WTC11 (cell line): ENCODE measurements around the gene SPP1. TPM values are rescaled to one million over a fixed set of nuclear protein-coding genes. Genes with fewer than 3 reads are reported as not detected.
A peak's percentile ranks its signal among the peaks of the same experiment; 100 is the strongest.

Source experiments
- ATAC-seq: fragments of 200-7000 bp; cut with Tn5 transposase; 2 replicates; pipeline ENCODE4 v1.10.0; 2021; ENCODE audit warnings: mild to moderate bottlenecking, moderate library complexity
- CTCF ChIA-PET: fragments of 300-600 bp; sonication (Branson Sonifier 250); formaldehyde crosslinking; loops from one replicate; lab custom pipeline; 2021; ENCODE audit warnings: antibody characterized with exemption; lab: Charles Lee
- POLR2A ChIA-PET: fragments of 350-600 bp; sonication (Branson Sonifier 250); formaldehyde crosslinking; loops from one replicate; lab custom pipeline; 2021; ENCODE audit warnings: antibody characterized with exemption; lab: Charles Lee
- DNase-seq: peaks from one replicate; pipeline ENCODE4 v3.0.0; 2021; ENCODE audit warnings: low spot score
- H3K27ac Mint-ChIP-seq: 2 replicates; pipeline ENCODE4 v1.8.0; 2021; ENCODE audit warnings: mixed read lengths
- H3K27me3 Mint-ChIP-seq: 2 replicates; pipeline ENCODE4 v1.8.0; 2021; ENCODE audit warnings: low read depth, mild to moderate bottlenecking, moderate library complexity, mixed read lengths
- H3K36me3 Mint-ChIP-seq: 2 replicates; pipeline ENCODE4 v1.8.0; 2021; ENCODE audit warnings: mixed read lengths
- H3K4me1 Mint-ChIP-seq: 2 replicates; pipeline ENCODE4 v1.8.0; 2022; ENCODE audit warnings: mixed read lengths
- H3K4me3 Mint-ChIP-seq: 2 replicates; pipeline ENCODE4 v1.8.0; 2021; ENCODE audit warnings: mild to moderate bottlenecking, moderate library complexity, mixed read lengths
- H3K9me3 Mint-ChIP-seq: 2 replicates; pipeline ENCODE4 v1.8.0; 2021; ENCODE audit warnings: mixed read lengths
- AR ChIP-seq: fragments of 250-450 bp; sonication (Bioruptor Pico); IDR thresholded peaks from 2 replicates; pipeline ENCODE4 v1.9.0; 2021; ENCODE audit warnings: mild to moderate bottlenecking
- ATF3 ChIP-seq: sonication (generic); formaldehyde crosslinking; conservative IDR thresholded peaks from 2 replicates; pipeline ENCODE4 v1.8.1; 2022; ENCODE audit warnings: mild to moderate bottlenecking, missing genetic modification reagents
- CBFB ChIP-seq: sonication (generic); formaldehyde crosslinking; IDR thresholded peaks from 2 replicates; pipeline ENCODE4 v1.8.1; 2022; ENCODE audit warnings: mild to moderate bottlenecking, low read depth, missing genetic modification reagents
- ETV6 ChIP-seq: sonication (generic); formaldehyde crosslinking; IDR thresholded peaks from 2 replicates; pipeline ENCODE4 v1.8.1; 2022; ENCODE audit warnings: mild to moderate bottlenecking, missing genetic modification reagents
- GTF2I ChIP-seq: fragments of 250-450 bp; sonication (Bioruptor Pico); conservative IDR thresholded peaks from 2 replicates; pipeline ENCODE4 v1.4.0; 2021; ENCODE audit warnings: mild to moderate bottlenecking
- IRF2 ChIP-seq: sonication (generic); formaldehyde crosslinking; IDR thresholded peaks from 2 replicates; pipeline ENCODE4 v1.8.0; 2022; ENCODE audit warnings: low read depth, missing genetic modification reagents, borderline replicate concordance
- SMAD4 ChIP-seq: sonication (generic); formaldehyde crosslinking; IDR thresholded peaks from 2 replicates; pipeline ENCODE4 v1.8.0; 2022; ENCODE audit warnings: mild to moderate bottlenecking, missing genetic modification reagents
- TP53 ChIP-seq: sonication (generic); formaldehyde crosslinking; IDR thresholded peaks from 2 replicates; pipeline ENCODE4 v1.8.1; 2023; ENCODE audit warnings: mild to moderate bottlenecking, missing genetic modification reagents
- ZMAT4 ChIP-seq: fragments of 250-450 bp; sonication (Bioruptor Pico); IDR thresholded peaks from 2 replicates; pipeline ENCODE4 v1.9.0; 2021; ENCODE audit warnings: mild to moderate bottlenecking
- ZNF416 ChIP-seq: fragments of 250-450 bp; sonication (Bioruptor Pico); IDR thresholded peaks from 2 replicates; pipeline ENCODE4 v1.9.0; 2021; ENCODE audit warnings: mild to moderate bottlenecking, inconsistent platforms
- ZNF425 ChIP-seq: fragments of 250-450 bp; sonication (Bioruptor Pico); conservative IDR thresholded peaks from 2 replicates; pipeline ENCODE4 v1.9.0; 2021; ENCODE audit warnings: mild to moderate bottlenecking
- ZNF532 ChIP-seq: fragments of 250-450 bp; sonication (Bioruptor Pico); IDR thresholded peaks from 2 replicates; pipeline ENCODE4 v1.9.0; 2021; ENCODE audit warnings: mild to moderate bottlenecking, borderline replicate concordance
- total RNA-seq: library from RNA; stranded (reverse); gene quantifications from 3 replicates; pipeline ENCODE4 v1.2.3, GENCODE V29; 2021

SPP1 gene
- total RNA-seq, 1 experiment from 2014 or later, result 56.6 TPM

GRCh38 chr4:87926554-87927098, 48.9 kb upstream of the SPP1 start:
- ATAC-seq, result peak; percentile 16; the same call in 1 of the 2 replicates
- Mint-ChIP-seq H3K4me1 (peaks cover 6% of the 10 kb centered on the region), H3K36me3 (peaks cover 47% of the 10 kb centered on the region), H3K27ac (no peak overlapping the region), H3K27me3 (peaks cover 17% of the 10 kb centered on the region), H3K9me3 (peaks cover 5% of the 10 kb centered on the region), H3K4me3 (no peak overlapping the region)
- POLR2A ChIA-PET, result interaction anchor here (1.6 kb wide), 1 partner anchor 11 kb away, joined by 9 read pairs; no protein-coding TSS in a partner anchor
- CTCF ChIA-PET, result no interaction called here
- no peak for DNase-seq
- TF ChIP-seq SMAD4 (no peak), ZNF532 (CRISPR knock-in tag) (peak; percentile 74; the same call in 1 of the 2 replicates), GTF2I (no peak), CBFB (CRISPR knock-in tag) (no peak)

GRCh38 chr4:87930629-87931028, 44.9 kb upstream of the SPP1 start:
- peaks cover 24% of the 10 kb centered on the region for H3K4me1 Mint-ChIP-seq
- no peak for DNase-seq

GRCh38 chr4:87931932-87932331, 43.6 kb upstream of the SPP1 start:
- Mint-ChIP-seq H3K27me3 (peaks cover 3% of the 10 kb centered on the region), H3K9me3 (peaks cover 5% of the 10 kb centered on the region), H3K4me3 (no peak overlapping the region), H3K36me3 (peaks cover 35% of the 10 kb centered on the region), H3K27ac (no peak overlapping the region), H3K4me1 (peaks cover 29% of the 10 kb centered on the region)
- TF ChIP-seq ETV6 (CRISPR knock-in tag), result no peak
- TF ChIP-seq ZNF416 (CRISPR knock-in tag), result 0 out of 2 replicates have a peak, but pooled peaks have one; percentile 41
- peak; percentile 8; the same call in 1 of the 2 replicates for TF ChIP-seq ZMAT4
- 0 out of 2 replicates have a peak, but pooled peaks have one; percentile 5 for TF ChIP-seq ZNF425 (CRISPR knock-in tag)
- DNase-seq (no peak), ATAC-seq (no peak)
- ChIA-PET POLR2A (interaction anchor here (0.6 kb wide), 1 partner anchor 79 kb away, joined by 3 read pairs; no protein-coding TSS in a partner anchor), CTCF (interaction anchor here (1.5 kb wide), 1 partner anchor 42 kb away, joined by 4 read pairs; no protein-coding TSS in a partner anchor)

More at GRCh38 chr4:87930629-87931028, 44.9 kb upstream of the SPP1 start:
- Mint-ChIP-seq H3K27ac (no peak overlapping the region), H3K27me3 (peaks cover 7% of the 10 kb centered on the region), H3K9me3 (peaks cover 5% of the 10 kb centered on the region), H3K4me3 (no peak overlapping the region), H3K36me3 (peaks cover 30% of the 10 kb centered on the region)
- TF ChIP-seq TP53 (CRISPR knock-in tag) (no peak), IRF2 (no peak), ATF3 (CRISPR knock-in tag) (no peak), AR (no peak)
- ChIA-PET CTCF (interaction anchor here (1.5 kb wide), 1 partner anchor 43 kb away, joined by 4 read pairs; no protein-coding TSS in a partner anchor), POLR2A (no interaction called here)
- no peak for ATAC-seq
